Activated T-helper 9 cell treated with anti-CD3 and anti-CD28 coated beads, Interleukin-2, amount 50 U/mL, for 16 hours (primary cell): ENCODE measurements around the gene MTARC1.

Experiments
- DNase-seq: peaks from one replicate; pipeline ENCODE4 v3.0.0-alpha.2; 2020; ENCODE audit warnings: low read depth

Gene MTARC1

GRCh38 chr1:220786337-220787068, at the start of gene MTARC1:
TSS of gene MTARC1 (plus strand) at chr1:220786913. CDS start at chr1:220786945, 32 bp downstream.
- no peak for DNase-seq

DNA sequence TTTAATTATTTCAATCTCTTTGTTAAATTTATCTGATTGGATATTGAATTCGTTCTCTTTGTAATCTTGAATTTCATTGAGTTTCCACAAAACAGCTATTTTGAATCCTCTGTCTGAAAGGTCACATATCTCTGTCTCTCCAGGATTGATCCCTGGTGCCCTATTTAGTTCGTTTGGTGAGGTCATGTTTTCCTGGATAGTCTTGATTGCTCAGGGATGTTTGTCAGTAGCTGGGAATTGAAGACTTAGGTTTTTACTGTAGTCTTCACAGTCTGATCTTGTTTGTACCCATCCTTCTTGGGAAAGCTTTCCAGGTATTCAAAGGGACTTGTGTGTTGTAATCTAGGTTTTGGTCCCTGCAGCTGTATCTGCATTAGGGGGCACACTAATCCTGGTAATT, 45.4 kb upstream of the MTARC1 start:
- no peak for DNase-seq

DNA sequence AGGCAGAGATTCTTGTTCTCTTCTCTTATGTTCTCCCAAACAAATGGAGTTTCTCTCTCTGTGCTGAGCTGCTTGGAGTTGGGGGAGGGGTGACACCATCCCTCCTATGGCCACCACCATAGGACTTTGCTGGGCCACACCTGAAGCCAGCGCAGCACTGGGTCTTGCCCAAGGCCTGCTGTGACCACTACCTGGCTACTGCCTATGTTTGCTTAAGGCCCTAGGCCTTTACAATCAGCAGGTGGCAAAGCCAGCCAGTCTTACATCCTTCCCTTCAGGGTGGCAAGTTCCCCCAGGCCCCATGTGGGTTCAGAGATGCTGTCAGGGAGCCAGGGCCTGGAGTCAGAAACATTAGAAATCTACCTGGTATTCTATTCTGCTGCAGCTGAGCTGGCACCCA, 44.9 kb upstream of the MTARC1 start:
- DNase-seq = no peak

GRCh38 chr1:220742520-220742919, 44.2 kb upstream of the MTARC1 start:
- no peak for DNase-seq

DNA sequence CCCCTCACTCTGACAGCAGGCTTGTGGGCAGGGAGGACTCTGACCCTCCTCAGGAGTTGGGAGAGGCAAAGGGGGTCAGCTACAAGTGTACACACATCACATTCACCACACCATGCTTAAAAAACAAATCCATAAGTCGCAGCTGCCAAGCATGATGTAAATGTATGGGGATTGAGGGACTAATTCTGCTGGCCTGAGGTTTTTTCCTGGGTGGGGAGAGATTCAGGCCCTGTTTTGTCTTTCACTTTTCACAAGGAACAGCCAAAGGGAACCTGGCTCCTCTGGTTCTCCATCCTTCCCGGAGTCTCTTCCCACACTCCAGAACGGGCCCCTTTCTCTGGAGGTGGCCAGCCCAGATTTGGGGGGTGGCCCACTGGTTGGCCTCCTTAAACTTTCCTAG, 39.9 kb upstream of the MTARC1 start:
- no peak for DNase-seq

DNA sequence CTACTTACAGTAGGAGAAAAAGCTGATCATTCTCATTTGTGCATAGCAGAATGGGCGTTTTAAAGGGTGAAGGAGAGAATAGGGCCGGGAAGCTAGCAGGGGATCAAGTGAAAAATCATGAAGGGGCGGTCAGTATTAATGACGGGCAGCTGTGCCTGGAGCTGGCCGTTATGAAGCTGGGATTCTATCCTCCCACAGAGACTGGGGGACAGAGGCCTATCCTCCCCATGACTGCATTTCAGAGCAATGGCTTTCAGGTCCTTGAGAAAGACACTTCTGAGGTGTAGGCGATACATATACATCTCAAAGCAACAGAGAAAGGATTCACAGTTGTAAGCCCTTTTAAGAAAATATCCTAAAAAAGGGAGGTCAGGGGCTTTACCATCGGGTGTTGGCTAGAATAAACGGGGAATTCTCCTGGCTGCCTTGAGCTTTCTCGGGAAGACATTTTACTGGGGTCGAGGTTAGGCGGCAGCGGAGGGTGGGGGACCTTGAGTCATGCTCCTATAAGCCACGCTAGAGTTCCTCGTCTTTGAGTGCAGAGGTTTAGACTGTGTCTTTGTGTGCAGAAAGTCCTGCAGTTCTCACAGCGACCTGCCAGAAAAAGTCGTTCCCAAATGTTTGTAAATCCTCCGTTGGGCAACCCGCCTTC, 39.1 kb upstream of the MTARC1 start:
- DNase-seq = no peak

- no peak for DNase-seq
These were observed 38.4 kb upstream of the MTARC1 start, which contains the start of gene MTARC2 for GRCh38 chr1:220748089-220748934. TSS of gene MTARC2 (plus strand) at chr1:220748322. CDS start at chr1:220748532, 210 bp downstream.

GRCh38 chr1:220748936-220749335, 37.8 kb upstream of the MTARC1 start:
- no peak for DNase-seq

GRCh38 chr1:220750131-220750515, 36.6 kb upstream of the MTARC1 start:
- no peak for DNase-seq

GRCh38 chr1:220751111-220751510, 35.6 kb upstream of the MTARC1 start:
- DNase-seq = no peak

GRCh38 chr1:220754212-220754917, 32.3 kb upstream of the MTARC1 start:
- no peak for DNase-seq

DNA sequence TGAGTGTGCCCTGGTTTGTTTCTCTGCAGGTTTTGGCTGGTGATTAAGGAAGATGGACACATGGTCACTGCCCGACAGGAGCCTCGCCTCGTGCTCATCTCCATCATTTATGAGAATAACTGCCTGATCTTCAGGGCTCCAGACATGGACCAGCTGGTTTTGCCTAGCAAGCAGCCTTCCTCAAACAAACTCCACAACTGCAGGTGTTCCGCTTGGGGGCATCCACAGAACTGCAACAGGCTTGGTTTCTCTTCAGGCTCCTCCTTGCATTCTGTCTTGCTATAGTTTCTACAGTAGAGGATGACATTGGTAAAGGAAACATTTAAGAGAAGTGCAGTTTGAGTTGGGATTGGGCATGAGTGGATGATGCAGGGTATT, 31.8 kb upstream of the MTARC1 start:
- no peak for DNase-seq

DNA sequence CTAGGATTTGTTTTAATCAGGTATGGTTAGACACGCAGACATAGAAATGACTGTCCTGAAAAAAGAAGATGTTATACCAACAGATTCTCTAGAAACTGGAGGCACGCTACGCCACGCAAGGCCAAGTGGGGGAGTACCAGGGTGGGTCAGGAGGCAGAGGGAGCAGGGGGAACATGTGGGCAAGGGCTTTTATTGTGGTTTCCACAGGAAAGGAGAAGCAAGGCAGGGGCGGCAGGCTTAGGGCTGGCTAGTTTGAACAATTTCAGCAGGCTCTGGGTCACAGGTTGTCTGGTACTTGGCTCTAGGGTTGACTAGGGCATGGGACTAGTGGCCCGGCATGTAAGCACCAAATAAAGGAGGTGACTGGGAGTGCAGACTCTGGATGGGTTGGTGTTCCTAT, 31.4 kb upstream of the MTARC1 start:
- no peak for DNase-seq

- no peak for DNase-seq
These were observed 29.3 kb upstream of the MTARC1 start for GRCh38 chr1:220757441-220757840.

GRCh38 chr1:220759147-220759546, 27.6 kb upstream of the MTARC1 start:
- no peak for DNase-seq

GRCh38 chr1:220761688-220762427, 24.9 kb upstream of the MTARC1 start:
- DNase-seq = no peak

DNA sequence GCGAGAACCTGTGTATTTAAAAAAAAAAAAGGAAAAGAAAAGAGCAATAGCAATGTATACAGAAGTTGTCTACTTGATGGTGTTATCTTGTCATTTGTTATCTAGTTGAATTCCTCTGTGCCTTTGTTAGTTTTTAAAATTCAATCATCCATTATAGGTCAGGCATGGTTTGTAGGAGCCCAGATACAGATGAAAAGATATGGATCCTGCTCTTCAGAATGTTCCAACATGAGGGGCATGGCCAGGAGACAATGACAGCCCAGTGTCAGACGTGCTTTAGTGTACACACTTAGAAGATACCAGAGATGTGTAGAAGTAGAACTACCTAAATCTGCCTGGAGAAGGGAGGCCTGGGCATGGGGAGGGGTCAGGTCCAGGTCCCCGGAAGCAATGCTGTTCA, 22.0 kb upstream of the MTARC1 start:
- DNase-seq = no peak

DNA sequence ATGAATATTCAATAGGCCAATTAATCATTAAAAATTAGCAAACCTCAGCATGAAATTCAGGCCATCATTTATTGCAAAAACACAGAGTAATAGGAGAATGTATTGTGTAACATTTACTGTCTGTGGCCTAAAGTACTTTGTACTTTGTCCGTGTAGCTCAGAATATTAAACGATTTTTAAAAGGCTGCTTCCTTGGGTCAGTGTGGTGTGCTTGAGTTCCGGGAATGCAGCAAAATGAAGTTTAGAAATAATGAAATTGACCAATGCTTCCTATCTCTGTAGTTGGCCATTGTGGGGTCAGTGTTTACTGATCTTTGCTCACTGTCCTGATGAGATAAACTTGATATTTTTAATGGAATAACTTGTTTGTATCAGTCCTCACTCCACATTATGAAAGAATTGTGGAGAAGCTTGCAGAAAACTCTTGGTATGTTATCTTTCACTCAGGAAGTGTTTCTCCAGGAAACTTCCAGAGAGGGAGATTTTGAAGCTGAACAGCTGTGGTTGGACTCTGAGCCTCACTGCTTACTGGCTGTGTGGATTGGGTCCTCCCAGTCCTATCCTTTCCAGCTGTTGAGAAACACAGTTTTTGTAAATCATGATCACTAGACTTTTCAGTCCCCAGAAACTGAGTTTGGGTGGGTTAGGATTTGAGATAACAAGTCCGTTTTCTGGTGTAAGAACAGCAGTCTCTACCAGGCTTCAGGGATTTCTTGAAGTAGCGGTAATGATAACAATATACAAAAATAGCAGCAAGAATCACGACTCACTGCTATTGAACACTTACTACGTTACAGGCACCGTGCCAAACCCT, 19.2 kb upstream of the MTARC1 start:
- DNase-seq = no peak

- no peak for DNase-seq
These were observed 18.5 kb upstream of the MTARC1 start for GRCh38 chr1:220768126-220768601.

- no peak for DNase-seq
These were observed 17.5 kb upstream of the MTARC1 start for GRCh38 chr1:220769205-220769604.
